UCSD-AML1 (cell line): ENCODE measurements around the gene GLRA1.
"Not testable (repeated sequence)": the region's sequence is repeated elsewhere in the genome, so short reads cannot be mapped to it uniquely, and the experiment has no call there.

Source experiments
- DNase-seq: peaks from one replicate; lab custom pipeline; 2025; ENCODE audit not compliant: unreplicated experiment; lab: John Stamatoyannopoulos, UW

GLRA1 gene

DNA sequence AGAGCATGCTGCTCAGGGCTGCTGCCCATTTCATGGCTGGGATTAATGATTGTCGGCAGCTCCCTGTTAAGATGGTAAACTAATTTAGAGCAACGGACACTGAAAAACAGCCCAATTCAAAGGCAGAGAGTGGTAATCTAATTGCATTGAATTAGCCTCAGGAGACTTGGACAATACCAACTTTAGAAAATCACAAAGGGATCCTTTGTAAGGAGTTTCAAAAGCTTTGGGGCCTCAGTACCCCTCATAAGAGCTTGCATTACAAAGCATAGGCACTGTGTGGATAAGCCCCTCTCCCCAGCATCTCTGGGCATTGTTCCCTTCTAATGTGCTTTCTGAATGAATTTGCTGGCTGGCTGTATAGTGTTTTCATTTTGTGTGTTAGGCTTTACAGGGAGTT, 6.7 kb downstream of the GLRA1 start:
- DNase-seq = no peak

DNA sequence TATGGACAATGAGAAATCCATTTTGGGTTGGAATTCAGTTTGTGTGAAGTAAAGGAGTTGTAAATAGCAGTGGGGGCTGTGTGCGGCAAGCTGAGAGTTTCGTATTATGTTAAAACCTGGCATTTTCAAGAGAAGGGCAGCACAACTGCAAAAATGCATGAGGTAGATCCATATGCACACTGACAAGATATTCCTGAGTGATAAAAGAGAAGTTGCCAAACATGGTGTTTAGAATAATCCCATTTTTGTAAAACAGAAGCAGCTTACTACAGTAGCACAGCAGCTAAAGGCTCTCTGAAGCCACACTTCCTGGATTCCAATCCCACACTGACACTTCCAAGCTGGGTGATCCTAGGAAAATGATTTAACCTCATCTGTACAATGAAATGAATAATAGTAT, 11.2 kb downstream of the GLRA1 start:
- no peak for DNase-seq

DNA sequence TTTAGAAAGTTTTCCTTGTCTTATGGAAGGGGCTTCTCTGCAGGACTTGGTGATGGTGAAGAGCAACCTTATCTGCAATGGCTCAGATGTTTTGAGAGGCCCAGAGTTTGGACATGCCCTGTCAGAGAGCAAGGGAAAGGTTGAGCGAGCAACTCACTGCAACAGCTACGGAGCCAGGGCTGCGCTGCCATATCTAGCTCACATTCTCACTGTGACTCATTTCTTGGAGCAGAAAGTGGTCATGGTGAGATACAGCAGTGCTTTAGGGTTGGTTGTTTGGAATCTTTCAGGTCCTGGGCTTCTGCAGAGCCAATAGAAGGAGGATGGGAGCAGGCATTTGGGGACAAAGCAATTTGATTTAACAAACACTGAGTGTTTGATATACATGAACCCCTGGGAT, 12.3 kb downstream of the GLRA1 start:
- no peak for DNase-seq

DNA sequence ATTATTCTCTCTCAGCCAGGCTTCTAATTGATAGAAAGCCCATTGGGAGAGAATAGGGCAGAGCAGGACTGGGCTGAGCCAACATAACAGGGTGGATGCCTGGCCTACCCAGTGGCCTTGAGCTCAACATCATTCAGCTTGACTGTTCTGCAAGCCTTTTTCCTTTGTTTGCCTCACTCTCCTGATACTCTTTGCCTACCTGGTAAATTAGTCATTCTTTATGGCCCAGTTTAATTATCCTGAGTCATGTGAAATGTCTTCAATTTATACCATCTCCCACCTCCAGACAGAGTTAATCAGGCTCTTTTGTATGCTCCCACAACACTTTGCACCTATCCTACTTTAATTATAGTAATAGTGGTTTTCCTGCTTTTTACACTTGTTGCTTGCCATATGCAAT, 13.6 kb downstream of the GLRA1 start:
- DNase-seq = no peak

DNA sequence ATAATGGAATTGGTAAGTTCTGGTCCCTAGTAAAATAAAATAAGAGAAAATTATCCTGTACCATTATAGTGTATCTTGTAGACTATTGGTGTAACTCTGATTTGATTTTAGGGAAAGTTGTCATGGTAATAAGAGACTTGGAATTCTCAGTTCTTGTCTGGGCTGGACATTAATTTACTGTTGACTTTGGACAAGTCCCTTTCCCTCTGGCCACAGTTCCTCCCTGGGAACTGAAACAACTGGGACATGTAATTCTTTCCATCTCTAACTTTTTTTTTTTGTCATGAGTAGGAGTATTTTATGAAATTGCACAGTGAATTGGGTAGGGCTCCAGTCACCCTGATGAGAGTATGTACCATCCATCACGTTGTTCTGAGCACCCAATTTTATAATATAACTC, 15.0 kb downstream of the GLRA1 start:
- no peak for DNase-seq

DNA sequence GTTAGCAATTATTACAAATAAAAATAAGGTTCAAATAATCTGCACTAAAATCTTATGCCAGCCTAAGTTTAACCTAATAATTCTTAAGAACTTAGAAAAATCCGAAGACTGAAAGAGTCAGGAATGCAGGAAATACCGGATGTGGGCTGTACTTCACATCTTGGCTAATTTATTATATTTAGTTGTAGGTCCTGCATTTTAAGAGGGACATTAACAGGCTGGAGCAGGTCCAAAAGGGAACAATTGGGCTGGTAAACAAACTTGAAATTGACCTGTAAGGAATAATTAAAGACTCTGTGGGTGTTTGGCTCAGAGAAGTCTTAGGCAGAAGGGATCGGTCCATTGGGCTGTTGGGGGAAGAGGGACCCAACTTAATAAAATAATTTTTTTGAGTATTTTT, 18.4 kb downstream of the GLRA1 start:
- DNase-seq = no peak

DNA sequence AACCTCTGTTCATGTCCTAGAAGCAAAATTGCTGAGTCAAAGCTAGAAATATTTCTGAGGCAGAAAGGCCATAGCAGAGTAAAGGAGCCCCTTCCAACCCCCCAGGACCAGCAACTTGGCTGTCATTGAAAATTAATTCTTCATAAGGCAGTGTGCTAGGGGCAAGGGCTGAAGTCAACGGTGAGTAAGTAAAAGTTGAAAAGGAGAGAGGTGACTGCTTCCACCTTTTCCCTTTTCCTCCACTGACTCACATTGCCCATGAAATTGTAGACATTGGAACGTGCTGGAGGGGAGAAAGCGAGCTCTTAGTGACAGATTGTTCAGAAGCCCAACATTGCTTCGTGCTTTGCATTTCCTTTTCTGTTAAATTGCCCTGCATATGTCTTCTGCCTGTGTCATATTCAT, 19.1 kb downstream of the GLRA1 start:
- no peak for DNase-seq

DNA sequence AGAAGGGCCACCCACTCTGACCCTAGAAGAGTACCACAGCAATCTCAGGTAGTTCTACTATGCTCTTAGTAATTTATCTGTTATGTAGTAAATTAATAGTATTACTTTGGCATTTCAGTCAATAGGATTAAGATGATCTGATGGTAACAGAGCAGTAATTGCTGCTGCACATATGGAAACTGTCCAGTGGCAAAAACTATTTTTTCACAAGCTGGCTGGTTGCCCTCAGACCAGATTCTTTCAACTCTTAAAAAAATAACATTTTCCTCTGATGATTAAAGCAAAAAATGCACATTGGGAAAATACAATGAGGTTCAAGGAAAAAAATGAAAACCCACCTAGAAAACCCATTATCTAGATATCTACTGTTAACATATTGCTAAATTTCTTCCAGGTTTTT, 19.7 kb downstream of the GLRA1 start:
- DNase-seq = no peak

DNA sequence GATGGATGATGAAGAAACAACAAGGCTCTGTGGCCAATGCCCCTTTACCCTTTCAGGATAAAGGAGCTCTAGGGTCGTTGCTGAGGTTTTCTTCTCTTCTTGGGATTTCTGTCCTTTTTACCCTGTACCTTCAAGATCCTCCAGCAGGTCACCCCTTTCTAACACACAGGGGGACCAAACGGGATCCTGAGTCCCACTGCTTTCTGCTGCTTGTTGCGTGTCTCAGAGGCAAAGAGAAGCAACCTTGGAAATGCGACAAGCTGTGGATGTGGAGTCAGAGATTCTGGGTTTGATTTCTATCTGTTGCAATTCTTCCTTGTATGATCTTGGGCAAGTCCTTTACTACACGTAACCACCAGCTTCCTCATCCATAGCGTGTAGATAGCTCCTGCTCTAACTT, 20.5 kb downstream of the GLRA1 start:
- no peak for DNase-seq

DNA sequence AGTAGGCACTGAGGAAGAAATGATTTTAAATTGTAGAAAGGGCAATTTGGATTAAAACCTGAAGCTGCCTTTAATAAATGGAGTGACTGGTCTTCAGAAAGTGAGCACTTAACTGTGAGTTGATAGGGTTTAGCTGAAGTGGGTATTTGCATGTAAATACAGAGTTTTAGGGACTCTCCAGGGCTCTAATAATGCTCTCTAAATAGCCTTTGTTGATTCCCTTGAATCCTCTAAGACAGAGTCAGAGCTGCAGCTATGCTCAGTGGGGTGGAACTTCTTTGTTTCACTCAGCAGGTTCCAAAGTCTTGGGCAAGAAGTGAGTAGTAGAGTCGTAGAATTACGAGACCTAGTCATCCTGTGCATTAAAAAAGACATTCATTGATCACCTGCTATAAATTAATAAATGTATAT, 21.4 kb downstream of the GLRA1 start:
- DNase-seq = no peak

DNA sequence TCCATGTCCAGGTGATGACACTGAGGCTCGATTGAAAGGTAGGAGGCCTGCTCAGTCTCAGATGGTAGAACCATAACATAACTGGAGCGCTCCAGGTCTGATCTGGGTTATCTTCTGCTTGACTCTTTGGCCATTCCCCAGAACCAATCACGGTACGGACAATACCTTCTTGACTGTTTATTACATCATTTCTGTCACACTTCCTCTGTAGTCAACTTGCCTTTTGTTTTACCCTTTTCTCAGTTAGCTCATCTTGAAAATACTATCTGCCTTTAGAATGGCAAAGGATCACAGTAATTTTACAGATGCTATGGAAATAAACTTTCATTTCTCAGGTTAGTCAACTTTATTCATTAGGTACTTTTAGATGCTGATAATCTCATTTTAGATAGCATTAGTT, 22.4 kb downstream of the GLRA1 start:
- DNase-seq = no peak

DNA sequence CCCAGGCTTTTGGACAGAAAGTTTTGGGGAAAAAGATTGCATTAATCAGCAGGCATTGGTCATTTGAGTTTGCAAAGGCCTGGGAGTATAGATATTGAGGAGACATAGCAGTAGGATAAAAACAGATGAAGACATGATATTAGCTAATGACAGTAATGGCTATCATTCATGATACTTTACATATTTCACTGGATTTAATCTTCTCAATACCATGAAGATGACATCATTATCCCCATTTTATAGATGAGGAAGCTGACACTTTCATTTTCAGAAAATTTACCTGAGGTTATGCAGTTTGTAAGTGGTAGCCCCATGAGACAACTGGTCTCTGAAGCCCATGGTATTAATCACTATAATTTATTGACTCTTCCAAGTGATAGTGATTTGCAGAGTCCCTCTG, 23.0 kb downstream of the GLRA1 start:
- no peak for DNase-seq

DNA sequence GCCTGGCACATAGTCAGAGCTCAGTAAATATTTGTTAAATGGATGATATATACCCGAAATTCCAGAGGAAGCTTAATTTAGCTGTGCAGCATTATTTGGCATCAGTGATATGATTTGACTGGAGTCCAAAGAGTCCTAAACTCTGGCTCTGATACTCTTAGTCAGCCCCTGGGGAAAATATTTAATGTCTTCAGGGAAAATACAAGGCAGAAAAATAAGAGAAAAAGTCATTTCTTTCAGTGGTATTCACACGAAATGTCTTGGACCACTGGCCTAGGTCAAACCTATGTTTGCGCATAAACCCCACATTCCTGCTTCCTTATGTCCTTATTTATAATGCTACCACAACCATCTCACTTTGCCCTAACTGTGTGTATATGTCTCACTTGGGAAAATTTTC, 23.8 kb downstream of the GLRA1 start:
- no peak for DNase-seq

DNA sequence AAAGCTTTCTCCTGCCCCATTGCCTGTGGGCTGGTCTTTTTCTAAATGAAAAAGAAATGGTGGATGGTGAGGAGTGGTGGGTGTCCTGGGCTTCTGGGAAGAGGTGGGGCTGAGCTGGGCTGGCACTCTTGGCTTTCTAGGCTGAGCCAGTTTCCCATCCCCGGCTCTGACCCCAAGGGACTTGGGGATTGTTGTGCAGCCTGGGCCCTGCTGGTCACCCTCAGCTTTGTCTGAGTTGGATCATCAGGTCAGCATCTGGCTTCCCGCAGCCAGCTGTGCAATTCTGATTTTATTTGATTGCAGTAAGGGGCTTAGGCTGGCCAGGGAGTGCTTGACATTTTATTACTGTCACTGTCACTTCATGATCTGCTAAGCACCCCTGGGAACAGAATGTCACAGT, 25.3 kb downstream of the GLRA1 start:
- DNase-seq = no peak

DNA sequence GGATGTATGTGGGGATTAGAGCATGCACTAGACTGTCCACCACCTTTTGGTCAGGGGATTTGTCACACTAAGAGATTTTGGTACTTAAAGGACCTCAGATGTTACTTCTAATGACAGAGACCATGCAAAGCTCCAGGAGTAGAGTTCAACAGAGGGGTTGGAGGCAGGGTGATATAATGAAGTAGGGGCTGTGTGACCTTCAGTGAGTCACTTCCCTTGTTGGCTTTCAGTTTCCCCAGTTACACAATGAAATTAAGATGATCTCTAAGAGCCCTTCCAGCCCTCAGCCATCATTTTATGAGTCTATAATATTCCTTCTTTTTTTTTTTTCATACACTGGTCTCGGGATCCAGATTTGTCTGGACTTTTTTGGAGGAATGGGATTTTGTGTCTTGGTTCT, 26.8 kb downstream of the GLRA1 start:
- no peak for DNase-seq

DNA sequence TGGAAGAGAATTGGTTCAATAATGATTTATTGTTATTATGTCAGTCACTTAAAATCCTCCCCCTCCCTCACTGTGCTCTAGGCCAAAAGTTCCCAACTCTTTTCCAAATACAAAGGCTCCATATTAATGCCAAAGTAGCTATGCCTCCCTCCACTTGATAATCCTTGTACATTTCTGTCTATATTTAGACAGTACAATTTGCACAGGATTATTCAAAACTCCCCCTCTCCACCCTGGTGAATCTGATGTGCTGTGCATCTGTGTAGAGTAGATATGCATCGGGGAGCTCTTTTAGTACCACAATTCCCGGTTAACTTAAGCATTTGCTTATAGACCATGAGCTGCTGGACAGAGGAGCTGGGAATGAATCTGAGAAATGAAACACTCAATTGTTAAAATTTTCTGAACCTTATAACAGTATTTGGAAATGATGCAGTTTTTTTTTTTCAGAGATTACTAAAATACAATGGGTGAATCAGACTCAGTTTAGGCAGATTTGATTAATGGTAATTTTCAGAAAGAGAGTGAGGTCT, 27.6 kb downstream of the GLRA1 start:
- DNase-seq = no peak

DNA sequence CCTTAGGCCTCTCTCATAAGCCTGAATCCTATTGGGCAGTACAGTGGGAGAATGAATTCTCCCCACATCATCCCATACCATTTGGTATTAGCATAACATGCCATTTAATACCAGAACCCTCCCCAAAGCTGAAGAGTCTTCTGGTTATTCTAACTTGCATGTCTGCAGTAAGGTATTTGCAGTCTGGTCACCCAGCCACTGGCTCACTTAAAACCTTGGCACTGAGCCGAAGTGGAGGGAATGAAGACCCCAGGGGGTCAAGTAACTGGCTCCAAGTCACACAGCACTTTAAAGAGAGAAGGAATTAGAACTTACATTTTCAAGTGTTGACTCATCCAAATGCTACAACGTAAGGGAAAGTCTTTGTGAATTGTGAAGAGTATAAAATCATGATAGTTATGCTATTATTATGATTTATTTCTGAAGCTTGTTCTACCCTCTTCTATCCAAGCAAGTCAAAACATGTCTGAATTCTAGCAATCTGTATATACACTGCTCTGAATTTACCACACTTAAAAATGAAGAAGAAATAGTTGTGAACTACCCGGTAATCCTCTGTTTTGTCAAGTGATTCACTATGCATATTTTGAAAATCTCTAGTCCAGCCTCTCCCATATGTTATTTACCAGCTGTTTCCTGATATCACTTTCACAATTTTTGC, 28.5 kb downstream of the GLRA1 start:
- DNase-seq = no peak

DNA sequence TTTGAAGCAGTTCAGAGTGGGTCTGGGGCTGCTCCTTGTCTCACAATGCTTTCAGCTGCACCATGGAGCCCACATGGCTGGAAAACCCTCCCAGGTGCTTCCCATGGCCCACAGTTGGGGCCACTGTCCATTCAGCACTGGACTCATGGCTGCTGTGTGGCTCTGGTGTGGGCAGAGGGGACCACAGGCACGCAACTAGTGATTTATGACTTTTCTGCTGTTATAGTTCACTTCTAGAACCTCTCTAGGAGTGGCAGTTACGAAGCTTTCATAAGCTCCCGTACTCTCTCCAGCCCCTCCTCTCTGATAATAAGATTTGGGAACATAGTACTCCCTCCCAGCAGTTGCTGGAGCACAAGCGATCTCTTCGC, 29.0 kb downstream of the GLRA1 start:
- no peak for DNase-seq

DNA sequence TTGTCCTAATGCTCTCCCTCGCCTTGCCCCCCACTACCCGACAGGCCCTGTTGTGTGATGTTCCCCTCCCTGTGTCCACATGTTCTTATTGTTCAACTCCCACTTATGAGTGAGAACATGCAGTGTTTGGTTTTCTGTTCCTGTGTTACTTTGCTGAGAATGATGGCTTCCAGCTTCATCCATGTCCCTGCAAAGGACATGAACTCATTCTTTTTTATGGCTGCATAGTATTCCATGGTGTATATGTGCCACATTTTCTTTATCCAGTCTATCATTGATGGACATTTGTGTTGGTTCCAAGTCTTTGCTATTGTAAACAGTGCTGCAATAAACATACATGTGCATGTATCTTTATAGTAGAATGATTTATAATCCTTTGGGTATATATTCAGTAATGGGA, 31.2 kb downstream of the GLRA1 start:
- not testable (repeated sequence) for DNase-seq

DNA sequence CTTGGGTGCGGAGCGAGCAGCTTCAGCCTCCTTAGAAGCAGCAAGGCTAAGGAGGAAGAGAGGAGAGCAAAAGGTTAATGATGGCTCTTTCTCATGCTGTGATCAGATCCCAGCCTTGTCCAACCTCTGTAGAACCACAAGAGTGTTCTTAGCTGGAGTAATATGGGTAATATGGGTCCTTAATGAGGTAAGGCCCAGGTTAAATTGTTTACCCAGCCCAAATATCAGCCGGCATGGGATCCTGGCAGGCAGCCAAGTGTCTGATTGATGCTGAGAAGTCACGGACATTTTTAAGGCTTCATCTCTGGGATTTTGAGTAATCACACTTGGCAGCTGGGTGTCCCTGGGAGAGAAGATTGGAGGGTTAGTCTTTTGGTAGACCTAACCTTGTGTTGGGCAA, 32.3 kb downstream of the GLRA1 start:
- no peak for DNase-seq

DNA sequence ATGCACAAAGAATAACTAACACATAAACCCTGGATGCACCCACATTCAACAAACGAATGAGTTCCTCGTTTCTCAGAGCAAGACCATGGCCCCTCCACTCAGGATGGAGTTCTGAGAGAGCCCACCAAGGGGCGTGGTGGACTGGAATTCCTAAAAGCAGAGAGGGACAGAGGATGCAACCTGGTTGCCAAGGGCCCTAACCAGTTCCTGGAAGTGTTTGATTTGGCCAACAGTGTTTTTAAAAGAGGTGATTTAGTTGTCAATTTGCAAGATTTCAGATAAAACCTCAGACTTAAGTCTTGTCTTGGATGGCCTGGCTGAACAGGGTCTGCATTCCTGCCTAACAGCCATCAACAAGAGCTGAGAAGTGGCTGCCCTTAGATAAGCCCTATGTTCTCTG, 34.4 kb downstream of the GLRA1 start:
- DNase-seq = no peak

DNA sequence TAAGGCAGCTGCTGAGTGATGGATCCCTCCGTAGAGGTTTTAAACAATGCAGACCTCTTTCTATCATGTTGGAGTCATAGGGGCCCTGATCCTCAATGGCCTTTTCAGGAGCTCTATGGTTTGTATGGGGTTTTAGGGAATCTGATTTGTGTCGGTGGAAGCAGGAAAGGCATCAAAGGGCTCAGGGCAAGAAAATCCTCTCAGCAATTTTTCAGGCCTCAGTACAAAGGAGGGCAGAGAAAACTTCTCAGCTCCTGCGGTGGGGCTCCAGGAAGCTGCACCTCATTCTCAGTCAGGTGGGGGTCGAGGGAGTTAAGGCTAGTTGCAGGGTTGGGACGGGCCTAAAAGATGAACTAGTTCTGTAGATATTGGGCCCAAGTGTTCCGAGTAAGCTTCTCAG, 35.0 kb downstream of the GLRA1 start:
- no peak for DNase-seq

DNA sequence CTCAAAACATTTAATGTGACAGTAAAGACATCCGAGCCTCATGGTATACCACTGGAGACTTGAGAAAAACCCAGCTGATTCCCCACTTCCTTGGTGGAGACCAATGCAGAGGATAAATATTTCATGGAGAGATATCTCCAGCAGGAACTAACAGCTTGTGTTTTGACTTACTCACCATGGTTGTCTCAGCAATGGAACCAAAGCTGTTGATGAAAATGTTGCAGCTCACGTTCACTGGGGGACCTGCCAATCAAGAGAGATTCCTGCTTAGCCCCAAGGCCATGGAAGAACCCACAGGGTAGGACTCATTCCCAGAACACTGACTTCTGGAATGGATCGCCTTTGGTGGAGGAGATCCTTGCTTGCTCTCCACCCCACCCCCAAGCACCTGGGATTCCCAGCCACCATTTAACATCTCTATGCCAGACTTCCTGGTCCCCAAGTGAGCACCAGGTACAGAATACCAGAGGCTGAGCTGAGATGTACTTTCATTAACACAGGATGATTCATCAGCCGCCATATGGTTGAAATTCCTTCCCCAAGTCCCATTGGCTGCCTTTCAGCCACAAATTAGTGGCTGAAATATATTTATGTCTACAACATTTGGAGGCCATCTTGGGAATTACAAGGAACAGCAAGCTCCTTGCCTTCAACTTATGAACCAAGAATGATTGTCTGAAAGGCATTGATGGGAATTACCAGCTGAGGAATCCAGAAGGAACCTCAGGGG, 37.9 kb downstream of the GLRA1 start:
- DNase-seq = no peak
